ENCODE measurements around the gene ERF.

- TF ChIP-seq EZH2phosphoT487 (IDR thresholded peaks at IDR 0.05; ENCODE audit: insufficient read depth, low read depth) (no peak), EZH2 (IDR thresholded peaks at IDR 0.05; ENCODE audit: insufficient read depth, poor library complexity, severe bottlenecking) (no peak)
These were observed 16.1 kb upstream of the ERF start for GRCh38 chr19:42271045-42271419.

All from GM23248 (cell line).